Daoy (cell line): Measurements from ENCODE around the gene GOLGA3. TPM values are rescaled to one million over a fixed set of nuclear protein-coding genes. Genes with fewer than 3 reads are reported as not detected.
"Not testable (repeated sequence)": the region's sequence is repeated elsewhere in the genome, so short reads cannot be mapped to it uniquely, and the experiment has no call there.

Source experiments
- DNase-seq: peaks from one replicate; pipeline ENCODE4 v3.0.0-alpha.2; 2015; ENCODE audit warnings: low read depth
- total RNA-seq: library from RNA; depleted of rRNA; stranded (reverse); fragments of >200 nt; shearing (Covaris generic); gene quantifications from 2 replicates; pipeline ENCODE4 v1.2.3, GENCODE V29; 2014

GOLGA3 gene
- total RNA-seq, 1 experiment from 2014 or later: 64.1 TPM

- DNase-seq: not testable (repeated sequence)
Observed at GRCh38 chr12:132753670-132754069, 75.0 kb downstream of the GOLGA3 start.

- no peak for DNase-seq
Observed at GRCh38 chr12:132748319-132748718, 80.3 kb downstream of the GOLGA3 start.

- no peak for DNase-seq
Observed at GRCh38 chr12:132747896-132748295, 80.8 kb downstream of the GOLGA3 start.

GRCh38 chr12:132747395-132747794 is 81.3 kb downstream of the GOLGA3 start:
- no peak for DNase-seq

- DNase-seq: no peak
Observed at GRCh38 chr12:132746613-132747012, 82.1 kb downstream of the GOLGA3 start.

- DNase-seq: no peak
Observed at GRCh38 chr12:132743831-132744230, 84.8 kb downstream of the GOLGA3 start.

- no peak for DNase-seq
Observed at GRCh38 chr12:132741620-132742019, 87.0 kb downstream of the GOLGA3 start.

- no peak for DNase-seq
Observed at GRCh38 chr12:132740652-132741051, 88.0 kb downstream of the GOLGA3 start.

GRCh38 chr12:132740313-132740646 is 88.4 kb downstream of the GOLGA3 start:
- DNase-seq: no peak

- no peak for DNase-seq
Observed at GRCh38 chr12:132739600-132740312, 88.9 kb downstream of the GOLGA3 start.

- DNase-seq: no peak
Observed at GRCh38 chr12:132736913-132737312, 91.8 kb downstream of the GOLGA3 start.

- no peak for DNase-seq
Observed at GRCh38 chr12:132736378-132736777, 92.3 kb downstream of the GOLGA3 start.

GRCh38 chr12:132735496-132735895 is 93.2 kb downstream of the GOLGA3 start:
- no peak for DNase-seq

GRCh38 chr12:132734206-132734605 is 94.5 kb downstream of the GOLGA3 start:
- DNase-seq: no peak

GRCh38 chr12:132731574-132731973 is 97.1 kb downstream of the GOLGA3 start:
- no peak for DNase-seq

GRCh38 chr12:132730353-132730752 is 98.3 kb downstream of the GOLGA3 start:
- no peak for DNase-seq

- DNase-seq: no peak
Observed at GRCh38 chr12:132729541-132730320, 98.9 kb downstream of the GOLGA3 start.

GRCh38 chr12:132728502-132728901 is 100.2 kb downstream of the GOLGA3 start:
- no peak for DNase-seq

GRCh38 chr12:132727091-132727794 is 101.4 kb downstream of the GOLGA3 start:
- no peak for DNase-seq

GRCh38 chr12:132726386-132726785 is 102.3 kb downstream of the GOLGA3 start:
- DNase-seq: no peak

GRCh38 chr12:132724506-132725241 is 104.0 kb downstream of the GOLGA3 start:
- no peak for DNase-seq

GRCh38 chr12:132723764-132724140 is 104.9 kb downstream of the GOLGA3 start:
- no peak for DNase-seq
